Erythroblast (primary cell): ENCODE data around the gene SIK3.
A peak's percentile ranks its signal among the peaks of the same experiment; 100 is the strongest.
"Not testable (repeated sequence)": the region's sequence is repeated elsewhere in the genome, so short reads cannot be mapped to it uniquely, and the experiment has no call there.

ENCODE experiments used
- DNase-seq, 2 experiments: peaks; one replicate each; lab custom pipeline; 2025; lab: John Stamatoyannopoulos, UW
- GATA1 ChIP-seq: IDR thresholded peaks from 2 replicates; pipeline ENCODE4 v1.6.1; 2011; ENCODE audit warnings: low read depth, mild to moderate bottlenecking, control low read depth, low read length, moderate library complexity
- POLR2A ChIP-seq: IDR thresholded peaks from 2 replicates; pipeline ENCODE4 v1.6.1; 2011; ENCODE audit warnings: mild to moderate bottlenecking, low read length

SIK3 gene

GRCh38 chr11:117026593-117027330 is 71.5 kb downstream of the SIK3 start:
- TF ChIP-seq GATA1 (no peak), POLR2A (no peak)
- DNase-seq = peak in 1 of 2 experiments; percentile 20

DNA sequence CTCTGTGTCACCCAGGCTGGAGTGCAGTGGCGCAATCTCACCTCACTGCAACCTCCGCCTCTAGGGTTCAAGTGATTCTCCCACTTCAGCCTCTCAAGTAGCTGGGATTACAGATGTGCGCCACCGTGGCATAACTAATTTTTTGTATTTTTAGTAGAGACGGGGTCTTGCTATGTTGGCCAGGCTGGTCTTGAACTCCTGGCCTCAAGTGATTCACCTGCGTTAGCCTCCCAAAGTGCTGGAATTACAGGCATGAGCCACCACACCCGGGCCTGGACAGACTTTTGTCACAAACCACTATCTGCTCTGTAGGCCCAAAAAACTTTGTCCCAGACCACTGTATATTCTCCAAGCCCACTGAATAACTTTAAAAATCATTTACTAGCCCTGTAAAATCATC is 74.5 kb downstream of the SIK3 start:
- not testable (repeated sequence) for DNase-seq

DNA sequence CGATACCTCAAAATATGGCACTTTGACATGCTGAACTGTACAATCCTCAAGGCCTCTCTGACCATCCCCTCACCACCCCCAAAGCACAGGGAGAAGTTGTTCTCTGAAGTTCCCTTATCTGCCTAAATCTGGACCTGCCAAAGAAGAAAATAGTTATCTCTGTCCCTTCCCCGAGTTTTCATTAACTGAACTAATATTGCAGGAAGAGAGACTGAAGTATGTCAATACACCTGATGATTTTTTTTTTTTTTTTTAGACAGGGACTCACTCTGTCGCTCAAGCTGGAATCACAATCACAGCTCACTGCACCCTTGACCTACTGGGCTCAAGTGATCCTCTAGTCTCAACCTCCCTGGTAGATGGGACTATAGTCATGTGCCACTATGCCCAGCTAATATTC is 75.0 kb downstream of the SIK3 start:
- no peak for DNase-seq
- TF ChIP-seq POLR2A (no peak), GATA1 (no peak)

DNA sequence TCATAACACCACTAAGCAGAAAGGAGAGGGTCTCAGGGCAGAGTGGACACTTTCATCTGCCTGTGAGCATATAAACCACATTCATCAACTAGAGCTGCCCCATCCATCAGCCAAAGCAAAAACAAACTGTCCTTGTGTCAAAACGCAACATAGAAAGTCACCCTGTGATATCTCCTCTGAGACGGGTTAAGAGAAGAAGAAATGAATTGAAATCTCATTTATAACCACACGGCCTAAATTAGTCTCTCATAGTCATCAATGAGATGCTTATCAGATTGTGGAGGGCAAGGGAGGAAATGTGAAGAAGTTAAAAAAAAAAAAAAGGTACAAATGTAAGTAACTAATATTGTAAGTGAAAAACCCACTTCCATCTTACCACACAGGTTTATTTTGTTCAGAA is 75.7 kb downstream of the SIK3 start:
- DNase-seq = no peak
- no peak for TF ChIP-seq GATA1
- no peak for TF ChIP-seq POLR2A

DNA sequence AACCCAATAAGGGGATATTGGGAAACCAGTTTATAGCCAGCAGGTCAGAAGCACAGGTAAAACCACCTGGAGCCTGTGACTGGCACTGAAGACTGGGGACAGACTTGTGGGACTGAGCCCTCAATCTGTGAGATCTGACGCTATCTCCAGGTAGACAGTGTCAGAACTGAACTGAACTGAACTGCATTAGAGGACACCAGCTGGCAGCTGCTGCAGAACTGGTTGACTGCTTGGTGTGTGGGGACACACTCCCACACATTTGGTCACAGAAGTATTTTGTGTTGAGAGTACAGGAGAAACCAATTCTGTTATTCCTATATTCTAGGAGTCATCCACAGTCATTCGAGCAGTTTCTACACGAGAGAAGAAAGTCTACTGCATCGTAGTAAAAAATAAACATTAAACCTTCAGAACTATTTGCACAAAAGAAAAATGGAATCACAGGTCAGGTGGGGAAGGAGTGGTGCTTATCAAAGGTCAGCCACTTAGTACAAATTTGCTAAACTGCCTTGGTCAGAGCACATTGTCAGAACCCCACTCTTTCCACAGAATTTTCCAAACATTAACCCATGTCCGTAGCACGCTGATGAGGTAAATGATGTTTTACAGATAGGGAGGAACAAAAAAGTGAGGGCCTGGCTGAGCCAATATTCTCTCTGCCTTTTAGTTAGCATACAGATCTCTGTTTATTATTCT is 77.2 kb downstream of the SIK3 start:
- no peak for DNase-seq

GRCh38 chr11:117020287-117020686 is 77.9 kb downstream of the SIK3 start:
- DNase-seq = peak; percentile 23 to 42
- TF ChIP-seq POLR2A = peak; percentile 2
- no peak for TF ChIP-seq GATA1

More for the DNA sequence above, 77.2 kb downstream of the SIK3 start:
- no peak for TF ChIP-seq GATA1
- no peak for TF ChIP-seq POLR2A

DNA sequence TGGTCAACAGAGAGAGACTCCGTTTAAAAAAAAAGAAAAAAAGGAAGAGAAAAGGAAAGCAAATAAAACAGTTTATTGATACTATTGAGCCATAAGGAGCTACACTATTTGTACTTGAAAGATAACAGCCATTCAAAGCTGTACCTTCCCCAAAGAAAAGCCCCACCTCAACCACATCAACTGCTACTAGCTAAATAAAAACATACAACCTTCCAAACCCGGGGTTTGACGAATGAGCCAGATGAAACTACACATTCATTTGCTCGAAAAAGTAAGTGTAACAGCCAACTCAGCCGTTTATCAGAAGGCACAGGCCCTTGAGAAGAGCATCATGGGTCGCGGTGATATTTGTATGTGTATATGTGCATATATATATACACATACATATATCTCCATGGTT is 78.4 kb downstream of the SIK3 start:
- TF ChIP-seq POLR2A (peak; percentile 23), GATA1 (no peak)
- DNase-seq = peak; percentile 23 to 42

- no peak for DNase-seq
- no peak for TF ChIP-seq POLR2A
- TF ChIP-seq GATA1 = no peak
Measured at GRCh38 chr11:117017456-117017855, 80.8 kb downstream of the SIK3 start.

DNA sequence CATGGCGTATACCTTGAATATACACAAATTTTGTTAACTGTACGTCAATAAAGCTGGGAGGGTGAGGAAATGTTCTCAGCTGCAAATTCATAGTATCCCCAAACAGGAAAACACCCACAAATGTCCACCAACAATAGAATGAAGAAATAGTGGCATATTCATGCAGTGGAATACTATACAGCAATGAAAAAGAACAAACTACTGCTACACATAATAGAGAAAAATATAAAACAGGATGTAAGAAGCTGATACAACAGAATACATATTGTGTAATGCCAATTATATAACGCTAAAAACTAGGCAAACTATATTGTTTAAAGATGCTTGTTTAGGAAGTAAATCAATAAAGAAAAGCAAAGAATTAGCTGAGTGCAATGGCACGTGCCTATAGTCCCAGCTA is 81.5 kb downstream of the SIK3 start:
- TF ChIP-seq POLR2A = no peak
- no peak for TF ChIP-seq GATA1

GRCh38 chr11:117016246-117016645 is 82.0 kb downstream of the SIK3 start:
- DNase-seq = no peak
- TF ChIP-seq POLR2A = no peak
- no peak for TF ChIP-seq GATA1

More for the DNA sequence above, 81.5 kb downstream of the SIK3 start:
- no peak for DNase-seq

- no peak for DNase-seq
- TF ChIP-seq POLR2A (no peak), GATA1 (no peak)
Measured at GRCh38 chr11:117011541-117011898, 86.7 kb downstream of the SIK3 start.

GRCh38 chr11:117010808-117011540 is 87.3 kb downstream of the SIK3 start:
- TF ChIP-seq GATA1 = no peak
- no peak for TF ChIP-seq POLR2A
- DNase-seq = no peak

- TF ChIP-seq GATA1 (no peak), POLR2A (no peak)
- DNase-seq = no peak
Measured at GRCh38 chr11:117009905-117010605, 88.2 kb downstream of the SIK3 start.

- DNase-seq = no peak
- TF ChIP-seq POLR2A (no peak), GATA1 (no peak)
Measured at GRCh38 chr11:117005758-117006157, 92.5 kb downstream of the SIK3 start.
